ENCODE results near the gene SERP2. TPM values are rescaled to one million over a fixed set of nuclear protein-coding genes. Genes with fewer than 3 reads are reported as not detected.

Gene SERP2
- total and polyA plus RNA-seq, 2 of the 13 experiments (the other 11 are each of a cell fraction or from before 2014, with no cell fraction given): not detected

- Histone ChIP-seq H3K9me3 (ENCODE audit: low read length) (no peaks in the 10 kb centered on the region), H3K9ac (ENCODE audit: insufficient read depth, low read depth, low read length) (no peak overlapping the region), H3K79me2 (ENCODE audit: insufficient read depth, low read length) (no peaks in the 10 kb centered on the region), H3K27ac (ENCODE audit: extremely low read length, insufficient read depth, low read length) (no peak overlapping the region), H3K27me3 (ENCODE audit: control insufficient read depth in 1 of 2, insufficient read depth in 2 of 2, low read length in 2 of 2) (no peaks in the 10 kb centered on the region), H3K36me3 (replicated peaks in 1 of 2; ENCODE audit: control insufficient read depth in 1 of 2, insufficient read depth in 2 of 2, low read length in 2 of 2) (no peaks in the 10 kb centered on the region), H3K4me1 (ENCODE audit: insufficient read depth, low read length) (peaks cover 13% of the 10 kb centered on the region; the same call in 1 of the 2 replicates), H4K20me1 (ENCODE audit: insufficient read depth, low read length) (no peaks in the 10 kb centered on the region), H3K4me3 (replicated peaks in 1 of 3; ENCODE audit: insufficient read depth in 1 of 3, low read depth in 2 of 3, low read length in 3 of 3) (no peak overlapping the region), H3K4me2 (ENCODE audit: low read depth, low read length) (no peak overlapping the region), H2AFZ (ENCODE audit: low read length) (no peak overlapping the region)
- intact Hi-C loops (cut with micrococcal nuclease; ENCODE audit: unreplicated experiment) (no loop called here), in situ Hi-C loops (cut with HindIII; ENCODE audit: extremely low pct_ligation_motif_present, low pct_unique_long_range_greater_than_20kb) (no loop called here)
- TF ChIP-seq ZNF691 (CRISPR knock-in tag; IDR thresholded peaks at IDR 0.05; ENCODE audit: borderline replicate concordance, low read depth) (no peak), AGO2 (optimal IDR thresholded peaks at IDR 0.05; ENCODE audit: low read depth, low read length) (no peak), TRAFD1 (CRISPR knock-in tag; IDR thresholded peaks at IDR 0.05; ENCODE audit: borderline replicate concordance) (no peak), ZNF784 (CRISPR knock-in tag; IDR thresholded peaks at IDR 0.05; ENCODE audit: borderline replicate concordance) (no peak), MAFK (conservative IDR thresholded peaks at IDR 0.05 in 1 of 2, IDR thresholded peaks at IDR 0.05 in 1 of 2; ENCODE audit: low read length in 2 of 2) (no peak), THAP8 (CRISPR knock-in tag; IDR thresholded peaks at IDR 0.05; ENCODE audit: borderline replicate concordance) (no peak), ZNF569 (CRISPR knock-in tag; IDR thresholded peaks at IDR 0.05; ENCODE audit: borderline replicate concordance) (no peak), HINFP (CRISPR knock-in tag; IDR thresholded peaks at IDR 0.05; ENCODE audit: low read depth) (no peak), ZNF687 (CRISPR knock-in tag; IDR thresholded peaks at IDR 0.05) (no peak), MTERF4 (CRISPR knock-in tag; IDR thresholded peaks at IDR 0.05) (no peak)
- peak; percentile 46 for DNase-seq (ENCODE audit: low spot score)
- ChIA-PET POLR2A (no interaction called here), CTCF (ENCODE audit: low intra/inter-chr PET ratio, low total read pairs) (no interaction called here)
- no peak for FAIRE-seq
- ATAC-seq: no peak
- WGBS (ENCODE audit: low lambda C conversion rate): 2% methylated on average over 3 of the region's 3 CpGs
- BruUV-seq (replicated peaks): no TSS peak
These were observed 25.7 kb upstream of the SERP2 start for GRCh38 chr13:44347949-44348348.

Measured in HepG2 (cell line).